ENCODE data around the gene AMOT. TPM values are rescaled to one million over a fixed set of nuclear protein-coding genes. Genes with fewer than 3 reads are reported as not detected.
A peak's percentile ranks its signal among the peaks of the same experiment; 100 is the strongest.

The AMOT gene
- total RNA-seq, 3 donors from 2014 or later, result 0.56 to 1.3 (median 1.0) TPM

DNA sequence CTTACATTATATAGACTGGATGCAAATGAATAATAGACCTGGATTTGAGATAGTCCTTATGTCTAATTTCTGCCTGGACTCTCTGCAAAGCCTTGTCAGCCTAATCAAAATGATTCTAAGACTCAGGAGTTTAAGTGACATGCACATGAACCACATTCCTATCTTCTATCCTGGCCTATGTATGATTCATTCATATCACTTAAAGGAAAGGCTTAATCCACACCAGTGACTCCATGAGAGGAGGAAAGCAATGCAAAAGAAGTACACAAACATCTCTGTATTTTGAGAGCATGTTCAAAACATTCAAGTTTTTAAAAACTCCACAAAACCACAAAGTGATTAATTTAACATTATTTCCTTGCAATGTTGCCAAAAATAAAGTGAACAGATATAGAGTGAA lies 14.6 kb downstream of the AMOT start:
- Mint-ChIP-seq H3K27me3 (ENCODE audit: low read depth) (no peaks in the 10 kb centered on the region), H3K4me1 (ENCODE audit: low read depth) (no peaks in the 10 kb centered on the region), H3K9me3 (no peaks in the 10 kb centered on the region), H3K4me3 (no peak overlapping the region), H3K36me3 (ENCODE audit: insufficient read depth) (peaks cover 4% of the 10 kb centered on the region)
- DNase-seq, result no peak
- no peak for ATAC-seq

- ATAC-seq, result no peak
- Mint-ChIP-seq H3K9me3 (no peaks in the 10 kb centered on the region), H3K4me3 (no peak overlapping the region), H3K4me1 (ENCODE audit: low read depth) (no peaks in the 10 kb centered on the region), H3K27me3 (ENCODE audit: low read depth) (no peaks in the 10 kb centered on the region), H3K36me3 (ENCODE audit: insufficient read depth) (no peaks in the 10 kb centered on the region)
- no peak for DNase-seq
Measured at GRCh38 chrX:112822892-112823291, 17.7 kb downstream of the AMOT start.

- ATAC-seq, result peak; percentile 43 to 55
Measured at GRCh38 chrX:112820364-112821268, 20.0 kb downstream of the AMOT start.

DNA sequence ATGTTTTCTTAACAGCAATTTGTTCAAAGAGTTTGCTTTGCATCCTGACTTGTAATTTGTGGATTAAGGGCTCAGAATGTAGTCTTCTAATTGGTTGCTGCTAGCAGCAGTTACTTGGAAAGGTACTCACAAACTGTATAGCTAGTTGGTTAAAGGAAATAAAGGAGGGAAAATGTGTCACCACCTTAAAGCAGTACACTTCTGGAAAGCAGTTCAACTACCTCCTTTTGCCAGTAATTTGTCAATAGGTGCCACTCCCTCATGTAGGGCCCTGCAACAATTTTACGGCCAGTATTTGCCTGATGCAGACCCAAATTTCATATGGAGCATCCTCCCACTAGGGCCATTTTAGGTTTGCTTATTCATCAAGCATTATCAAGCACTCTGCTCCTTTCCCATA lies 20.8 kb downstream of the AMOT start:
- Mint-ChIP-seq H3K27me3 (ENCODE audit: low read depth) (no peaks in the 10 kb centered on the region), H3K36me3 (ENCODE audit: insufficient read depth) (no peaks in the 10 kb centered on the region), H3K4me3 (no peak overlapping the region), H3K4me1 (ENCODE audit: low read depth) (no peaks in the 10 kb centered on the region), H3K9me3 (no peaks in the 10 kb centered on the region)
- no peak for DNase-seq
- ATAC-seq, result no peak

More at GRCh38 chrX:112820364-112821268, 20.0 kb downstream of the AMOT start:
- H3K4me3 Mint-ChIP-seq, result no peak overlapping the region
- H3K27me3 Mint-ChIP-seq (ENCODE audit: low read depth), result no peaks in the 10 kb centered on the region
- no peak for DNase-seq
- H3K9me3 Mint-ChIP-seq, result no peaks in the 10 kb centered on the region
- no peaks in the 10 kb centered on the region for H3K36me3 Mint-ChIP-seq (ENCODE audit: insufficient read depth)
- no peaks in the 10 kb centered on the region for H3K4me1 Mint-ChIP-seq (ENCODE audit: low read depth)

GRCh38 chrX:112819008-112819640 lies 21.5 kb downstream of the AMOT start:
- H3K4me3 Mint-ChIP-seq, result no peak overlapping the region
- H3K27me3 Mint-ChIP-seq (ENCODE audit: low read depth), result no peaks in the 10 kb centered on the region
- H3K36me3 Mint-ChIP-seq (ENCODE audit: insufficient read depth), result no peaks in the 10 kb centered on the region
- DNase-seq (no peak), ATAC-seq (no peak)
- H3K4me1 Mint-ChIP-seq (ENCODE audit: low read depth), result no peaks in the 10 kb centered on the region
- no peaks in the 10 kb centered on the region for H3K9me3 Mint-ChIP-seq

- DNase-seq (no peak), ATAC-seq (no peak)
- Mint-ChIP-seq H3K9me3 (no peaks in the 10 kb centered on the region), H3K36me3 (ENCODE audit: insufficient read depth) (no peaks in the 10 kb centered on the region), H3K4me1 (ENCODE audit: low read depth) (no peaks in the 10 kb centered on the region), H3K4me3 (no peak overlapping the region), H3K27me3 (ENCODE audit: low read depth) (no peaks in the 10 kb centered on the region)
Measured at GRCh38 chrX:112818114-112819007, 22.3 kb downstream of the AMOT start.

- DNase-seq (no peak), ATAC-seq (no peak)
- Mint-ChIP-seq H3K4me3 (no peak overlapping the region), H3K27me3 (ENCODE audit: low read depth) (no peaks in the 10 kb centered on the region), H3K4me1 (ENCODE audit: low read depth) (no peaks in the 10 kb centered on the region), H3K9me3 (no peaks in the 10 kb centered on the region), H3K36me3 (ENCODE audit: insufficient read depth) (no peaks in the 10 kb centered on the region)
Measured at GRCh38 chrX:112816908-112817307, 23.7 kb downstream of the AMOT start.

DNA sequence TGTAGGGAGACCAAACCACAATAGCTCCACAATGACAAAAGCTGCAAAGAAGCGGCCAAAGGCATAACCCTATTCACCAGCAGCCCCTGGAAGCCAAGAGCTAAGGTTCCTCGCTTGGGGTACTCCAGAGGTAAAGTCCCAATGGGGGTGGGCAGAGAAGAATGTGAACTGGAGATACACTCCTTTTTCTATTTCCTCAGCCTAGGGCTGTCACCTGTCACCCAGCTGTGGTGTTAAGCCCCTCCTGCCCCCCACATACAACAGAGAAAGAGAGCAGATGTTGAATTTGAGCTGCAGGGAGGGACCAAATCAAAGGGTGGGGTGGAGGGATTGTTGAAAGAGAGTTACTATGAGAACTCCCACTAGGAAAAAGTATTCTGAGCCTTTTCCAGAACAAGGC lies 26.1 kb downstream of the AMOT start:
- DNase-seq, result no peak
- Mint-ChIP-seq H3K27me3 (ENCODE audit: low read depth) (no peaks in the 10 kb centered on the region), H3K4me3 (no peak overlapping the region), H3K9me3 (no peaks in the 10 kb centered on the region), H3K36me3 (ENCODE audit: insufficient read depth) (peaks cover 2% of the 10 kb centered on the region), H3K4me1 (ENCODE audit: low read depth) (no peaks in the 10 kb centered on the region)
- ATAC-seq, result no peak

DNA sequence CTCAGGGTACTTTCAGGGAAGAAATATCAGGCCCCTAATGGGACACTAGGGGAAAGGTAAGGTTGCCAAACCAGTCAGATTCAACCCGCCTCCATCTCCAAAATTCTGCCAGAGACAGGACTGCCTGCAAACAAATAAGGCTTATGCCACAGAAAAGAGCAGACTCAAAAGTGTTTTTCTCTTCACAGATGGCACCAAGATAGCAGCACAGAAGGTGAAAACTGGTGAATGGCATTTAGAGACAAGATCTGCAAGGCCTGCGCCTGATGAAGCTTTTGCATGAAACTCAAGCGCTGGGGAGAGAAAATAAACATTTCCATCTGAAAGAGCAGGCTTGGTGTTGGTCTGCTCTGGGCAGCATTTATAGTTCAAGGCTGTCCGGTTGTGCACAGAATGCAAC lies 27.9 kb downstream of the AMOT start:
- DNase-seq, result no peak
- H3K27me3 Mint-ChIP-seq (ENCODE audit: low read depth), result no peaks in the 10 kb centered on the region
- no peak overlapping the region for H3K4me3 Mint-ChIP-seq
- peaks cover 2% of the 10 kb centered on the region for H3K36me3 Mint-ChIP-seq (ENCODE audit: insufficient read depth)
- no peaks in the 10 kb centered on the region for H3K9me3 Mint-ChIP-seq
- no peak for ATAC-seq
- no peaks in the 10 kb centered on the region for H3K4me1 Mint-ChIP-seq (ENCODE audit: low read depth)

DNA sequence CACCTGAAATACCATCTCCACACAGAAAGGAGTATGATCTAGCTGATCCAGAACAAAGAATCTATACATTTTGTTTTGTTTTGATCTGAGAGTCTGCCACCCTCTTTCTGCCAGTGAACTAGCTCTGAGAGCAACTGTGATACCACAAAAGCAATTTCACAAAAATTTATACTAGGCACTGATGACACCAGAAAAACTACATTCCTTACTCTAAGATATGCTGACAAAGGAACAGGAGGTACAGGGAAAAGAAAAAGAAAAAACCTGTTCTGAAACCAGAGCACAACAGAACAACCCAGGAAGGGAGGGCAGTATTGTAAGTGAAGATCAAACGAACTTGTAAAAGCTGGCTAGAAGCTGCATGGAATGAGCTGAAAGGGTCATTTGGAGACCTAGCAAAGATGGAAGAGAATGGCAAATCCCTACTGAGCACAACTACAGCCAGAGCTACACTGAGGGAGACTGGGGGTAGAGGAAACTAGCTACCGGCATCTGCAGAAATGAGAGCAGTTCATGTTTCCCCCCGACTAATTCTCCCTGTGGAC lies 31.9 kb downstream of the AMOT start:
- Mint-ChIP-seq H3K4me1 (ENCODE audit: low read depth) (no peaks in the 10 kb centered on the region), H3K9me3 (no peaks in the 10 kb centered on the region), H3K36me3 (ENCODE audit: insufficient read depth) (peaks cover 2% of the 10 kb centered on the region), H3K4me3 (no peak overlapping the region), H3K27me3 (ENCODE audit: low read depth) (no peaks in the 10 kb centered on the region)
- DNase-seq (no peak), ATAC-seq (no peak)

- ATAC-seq (no peak), DNase-seq (no peak)
- Mint-ChIP-seq H3K36me3 (ENCODE audit: insufficient read depth) (peaks cover 2% of the 10 kb centered on the region), H3K4me3 (no peak overlapping the region), H3K27me3 (ENCODE audit: low read depth) (no peaks in the 10 kb centered on the region), H3K9me3 (no peaks in the 10 kb centered on the region), H3K4me1 (ENCODE audit: low read depth) (no peaks in the 10 kb centered on the region)
Measured at GRCh38 chrX:112808007-112808406, 32.6 kb downstream of the AMOT start.

GRCh38 chrX:112803060-112803459 lies 37.6 kb downstream of the AMOT start:
- DNase-seq (no peak), ATAC-seq (no peak)
- no peaks in the 10 kb centered on the region for H3K27me3 Mint-ChIP-seq (ENCODE audit: low read depth)
- H3K9me3 Mint-ChIP-seq, result peaks cover 7% of the 10 kb centered on the region
- H3K36me3 Mint-ChIP-seq (ENCODE audit: insufficient read depth), result peaks cover 13% of the 10 kb centered on the region
- H3K4me1 Mint-ChIP-seq (ENCODE audit: low read depth), result no peaks in the 10 kb centered on the region
- H3K4me3 Mint-ChIP-seq, result no peak overlapping the region

DNA sequence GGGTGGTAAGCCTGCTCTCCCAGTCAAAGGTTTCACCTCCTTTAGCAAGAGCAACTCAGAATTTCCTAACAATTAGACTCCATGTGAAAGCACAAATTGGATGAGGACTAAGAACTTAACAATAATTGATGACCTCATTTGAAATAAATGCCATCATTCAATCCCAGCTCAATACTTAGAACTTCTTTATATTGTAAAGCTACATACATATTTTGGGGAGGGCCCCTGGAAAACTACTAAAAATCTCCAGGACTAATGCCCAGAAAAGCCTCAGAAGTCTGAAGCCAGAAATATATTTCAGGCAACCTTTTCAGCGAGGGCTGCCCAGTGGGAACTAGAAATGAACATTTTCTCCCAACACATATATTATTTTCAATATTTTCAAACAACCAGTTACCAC lies 38.1 kb downstream of the AMOT start:
- Mint-ChIP-seq H3K27me3 (ENCODE audit: low read depth) (no peaks in the 10 kb centered on the region), H3K9me3 (peaks cover 7% of the 10 kb centered on the region), H3K4me3 (no peak overlapping the region), H3K4me1 (ENCODE audit: low read depth) (no peaks in the 10 kb centered on the region), H3K36me3 (ENCODE audit: insufficient read depth) (peaks cover 13% of the 10 kb centered on the region)
- DNase-seq, result no peak
- no peak for ATAC-seq

All from activated T-cell treated with anti-CD3 and anti-CD28 coated beads, Interleukin-2, amount 50 U/mL, for 4 hours (primary cell).